K562 (cell line): Measurements from ENCODE around the gene ZNF335.

ENCODE experiments used
- CEBPB ChIP-seq: fragments of 450-650 bp; IDR thresholded peaks from 2 replicates; pipeline ENCODE4 v1.6.1; 2016; ENCODE audit warnings: missing genetic modification characterization, missing compliant biosample characterization
- FOXM1 ChIP-seq, 2 experiments: fragments of 450-650 bp in 1 of 2; sonication (generic) in 1 of 2; formaldehyde crosslinking in 1 of 2; IDR thresholded peaks; 2 replicates each; pipeline versions ENCODE4 v1.6.1 to v1.9.0; 2017 to 2022; ENCODE audit warnings: low read depth in 2 of 2, mild to moderate bottlenecking in 2 of 2, missing genetic modification reagents in 1 of 2, moderate library complexity in 1 of 2
- L3MBTL2 ChIP-seq: fragments of 450-650 bp; IDR thresholded peaks from 2 replicates; pipeline ENCODE4 v1.6.1; 2016; ENCODE audit warnings: mild to moderate bottlenecking, moderate library complexity
- PKNOX1 ChIP-seq: fragments of 450-650 bp; IDR thresholded peaks from 2 replicates; pipeline ENCODE4 v1.6.1; 2016
- POLR2A ChIP-seq: fragments of 450-650 bp; conservative IDR thresholded peaks from 2 replicates; pipeline ENCODE4 v1.6.1; 2016
- RNF2 ChIP-seq: sonication (generic); IDR thresholded peaks from 2 replicates; pipeline ENCODE4 v1.6.1; 2016
- SMARCA5 ChIP-seq: fragments of 450-650 bp; IDR thresholded peaks from 2 replicates; pipeline ENCODE4 v1.6.1; 2016
- THAP7 ChIP-seq: fragments of 250-450 bp; sonication (Bioruptor Pico); IDR thresholded peaks from 2 replicates; pipeline ENCODE4 v1.5.0; 2021
- USF2 ChIP-seq: sonication (generic); formaldehyde crosslinking; IDR thresholded peaks from 2 replicates; pipeline ENCODE4 v1.5.0; 2020; ENCODE audit warnings: missing genetic modification reagents
- YY1 ChIP-seq, 3 experiments: IDR thresholded peaks; 2 replicates each; pipeline ENCODE4 v1.6.1; 2011; ENCODE audit warnings: low read length in 2 of 3, mild to moderate bottlenecking in 2 of 3, moderate library complexity in 2 of 3, borderline replicate concordance in 1 of 3, control low read depth in 1 of 3, low read depth in 1 of 3; ENCODE audit not compliant: insufficient read depth in 3 of 3, insufficient replicate concordance in 2 of 3, control insufficient read depth in 1 of 3, insufficient read length in 1 of 3; ENCODE audit errors: extremely low read depth in 1 of 3
- ZBTB17 ChIP-seq: fragments of 450-650 bp; formaldehyde crosslinking; IDR thresholded peaks from 2 replicates; pipeline ENCODE4 v1.4.0; 2020; ENCODE audit warnings: mild to moderate bottlenecking
- ZNF121 ChIP-seq: sonication (generic); formaldehyde crosslinking; conservative IDR thresholded peaks from 2 replicates; pipeline ENCODE4 v1.8.0; 2022; ENCODE audit warnings: missing genetic modification reagents
- ZNF518B ChIP-seq: fragments of 250-450 bp; sonication (Bioruptor Pico); IDR thresholded peaks from 2 replicates; pipeline ENCODE4 v1.5.0; 2021; ENCODE audit warnings: mild to moderate bottlenecking, moderate library complexity

GRCh38 chr20:45962031-45962755, 9.8 kb downstream of the ZNF335 start:
- no peak for TF ChIP-seq L3MBTL2
- no peak for TF ChIP-seq YY1 (IDR thresholded peaks at IDR 0.05; ENCODE audit: borderline replicate concordance in 1 of 3, control insufficient read depth in 1 of 3, extremely low read depth in 1 of 3, insufficient read depth in 3 of 3, insufficient read length in 1 of 3, insufficient replicate concordance in 2 of 3, low read depth in 1 of 3, low read length in 2 of 3)
- TF ChIP-seq PKNOX1: no peak
- no peak for TF ChIP-seq USF2 (CRISPR knock-in tag)
- no peak for TF ChIP-seq RNF2
- TF ChIP-seq ZNF518B: no peak
- no peak for TF ChIP-seq THAP7 (CRISPR knock-in tag)
- TF ChIP-seq ZBTB17 (CRISPR knock-in tag): no peak
- no peak for TF ChIP-seq SMARCA5
- no peak for TF ChIP-seq POLR2A
- no peak for TF ChIP-seq ZNF121 (CRISPR knock-in tag)
- no peak for TF ChIP-seq FOXM1 (IDR thresholded peaks at IDR 0.05; ENCODE audit: low read depth)
- no peak for TF ChIP-seq FOXM1 (CRISPR knock-in tag; IDR thresholded peaks at IDR 0.05; ENCODE audit: low read depth)
- no peak for TF ChIP-seq CEBPB (tag)
